GM15510 (cell line): ENCODE data around the gene UCHL3.

ENCODE experiments used
- POLR2A ChIP-seq: IDR thresholded peaks from 3 replicates; pipeline ENCODE4 v1.6.1; 2011; ENCODE audit warnings: borderline replicate concordance; ENCODE audit not compliant: insufficient read length; ENCODE audit errors: extremely low read depth

Gene UCHL3

DNA sequence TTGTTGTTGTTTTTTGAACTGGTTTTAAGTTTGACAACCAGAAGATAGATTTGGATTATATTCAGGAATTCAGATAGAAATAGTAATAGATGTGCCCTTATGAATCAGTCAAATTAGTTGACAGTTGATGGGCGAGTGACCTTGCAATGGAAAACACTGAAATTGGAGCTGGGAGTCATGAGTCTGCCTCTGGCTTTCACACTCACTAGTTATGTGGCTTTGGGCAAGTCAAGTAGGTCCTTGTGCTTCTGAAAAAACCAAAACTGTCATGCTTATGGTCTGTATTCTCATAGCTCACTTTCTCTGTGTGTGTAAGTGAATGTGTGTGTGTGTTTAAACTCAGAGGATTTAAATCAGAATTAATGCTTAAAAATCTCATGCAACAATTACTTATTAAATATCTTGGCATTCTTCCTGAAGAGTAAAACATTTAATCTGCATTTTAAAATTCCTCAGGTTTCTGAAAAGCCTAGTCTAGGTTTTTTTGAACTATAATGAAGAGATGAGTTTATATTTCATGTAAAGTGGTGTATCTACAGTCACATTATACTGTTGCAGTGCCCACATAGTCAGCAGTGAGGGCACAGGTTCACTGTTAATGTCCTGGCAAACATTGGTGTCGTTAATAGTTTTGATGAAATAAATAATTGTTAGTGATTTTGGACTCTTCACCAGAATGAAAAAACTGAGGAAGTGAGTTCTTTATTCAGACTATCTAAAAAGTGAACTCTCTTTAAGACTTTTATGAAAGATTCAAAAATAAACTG is 32.5 kb downstream of the UCHL3 start:
- TF ChIP-seq POLR2A = no peak

DNA sequence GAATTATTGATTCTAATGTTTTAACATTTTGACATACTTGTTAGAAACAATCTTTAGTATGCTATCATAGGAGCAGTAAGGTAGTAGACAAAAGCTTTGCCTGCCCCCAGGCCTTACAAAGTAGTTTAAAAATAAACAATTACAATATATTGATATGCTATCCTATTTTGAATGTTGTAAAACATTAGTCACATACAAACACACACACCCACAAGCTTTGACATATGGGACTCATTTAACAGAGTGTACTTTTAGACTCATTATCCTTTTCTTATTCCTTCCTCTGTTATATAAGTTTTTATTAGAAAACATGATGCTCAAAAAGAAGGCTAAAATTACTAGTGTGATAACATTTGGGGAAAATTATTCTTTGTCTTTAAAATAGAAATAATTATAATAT is 33.5 kb downstream of the UCHL3 start:
- TF ChIP-seq POLR2A = no peak

DNA sequence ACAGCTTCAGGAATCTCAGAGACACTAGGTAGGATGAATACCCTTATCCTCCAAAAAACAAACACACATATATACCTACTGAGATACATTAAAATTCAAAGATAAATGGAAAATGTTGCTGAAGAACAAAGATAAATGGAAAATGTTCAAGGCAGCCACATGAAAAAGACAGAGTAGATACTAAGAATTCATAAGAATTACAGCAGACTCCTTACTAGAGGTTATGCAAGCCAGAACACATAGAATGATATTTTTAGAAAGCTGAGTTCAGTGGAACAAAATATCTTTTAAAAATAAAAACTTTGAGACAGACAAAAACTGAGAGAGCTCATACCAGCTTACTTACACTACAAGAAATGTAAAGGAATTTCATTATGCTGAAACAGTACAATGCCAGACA is 35.6 kb downstream of the UCHL3 start:
- TF ChIP-seq POLR2A = no peak

DNA sequence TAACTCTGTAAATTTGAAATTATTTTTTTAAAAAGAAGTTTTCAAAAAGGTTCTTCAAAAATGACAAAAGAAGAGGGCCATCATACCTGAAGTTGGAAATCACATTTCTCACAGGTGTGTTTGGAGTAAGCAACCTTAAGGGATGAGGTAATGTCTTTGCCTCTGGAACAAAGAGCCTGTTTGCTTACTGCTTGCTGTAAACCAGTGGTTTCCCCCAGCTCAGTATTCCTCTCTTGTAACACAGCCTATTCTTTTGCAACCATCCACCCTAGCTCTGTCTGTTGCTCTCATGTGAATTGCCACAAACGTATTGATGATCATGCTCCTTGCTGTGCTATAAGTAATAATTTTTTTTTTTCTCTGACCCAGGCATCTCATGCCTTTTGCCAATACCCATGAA is 38.1 kb downstream of the UCHL3 start:
- no peak for TF ChIP-seq POLR2A

DNA sequence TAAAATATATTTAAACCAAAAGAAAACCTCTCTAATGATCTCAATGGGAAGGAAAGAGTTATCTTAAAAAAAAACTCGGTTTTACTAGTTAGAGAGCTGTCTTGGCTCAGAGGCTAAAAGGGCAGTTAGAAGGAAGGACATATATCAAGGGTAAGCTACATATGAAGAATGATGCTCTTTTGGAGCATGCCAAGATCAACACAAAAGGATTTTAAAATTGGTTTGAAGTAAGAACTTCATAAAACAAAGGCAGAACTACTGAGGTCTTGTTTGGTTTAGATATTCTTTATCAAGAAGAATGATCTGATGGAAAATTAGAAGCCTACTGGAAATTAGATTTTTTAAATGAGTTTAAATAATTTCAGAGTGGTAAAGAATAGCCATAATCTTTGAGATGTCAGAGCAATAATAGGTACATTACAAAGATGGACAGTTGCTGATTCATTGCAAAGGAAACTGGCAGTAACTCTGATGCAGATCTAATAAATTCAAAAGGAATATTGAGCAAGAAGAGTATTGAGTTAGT is 47.1 kb downstream of the UCHL3 start:
- TF ChIP-seq POLR2A = no peak

DNA sequence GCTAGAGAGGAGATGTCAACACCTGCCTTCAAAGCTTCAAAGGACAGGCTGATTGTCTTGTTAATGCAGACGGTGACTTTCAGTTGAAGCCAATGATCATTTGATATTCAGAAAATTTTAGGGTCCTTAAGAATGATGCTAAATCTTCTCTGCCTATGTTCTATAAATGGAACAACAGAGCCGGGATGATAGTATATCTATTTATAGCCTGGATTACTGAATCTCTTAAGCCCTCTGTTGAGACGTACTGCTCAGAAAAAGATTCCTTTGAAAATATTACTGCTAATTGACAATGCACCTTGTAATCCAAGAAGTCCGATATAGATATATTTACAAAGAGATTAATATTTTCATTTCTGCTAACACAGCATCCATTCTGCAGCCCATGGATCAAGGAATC is 50.8 kb downstream of the UCHL3 start:
- no peak for TF ChIP-seq POLR2A

DNA sequence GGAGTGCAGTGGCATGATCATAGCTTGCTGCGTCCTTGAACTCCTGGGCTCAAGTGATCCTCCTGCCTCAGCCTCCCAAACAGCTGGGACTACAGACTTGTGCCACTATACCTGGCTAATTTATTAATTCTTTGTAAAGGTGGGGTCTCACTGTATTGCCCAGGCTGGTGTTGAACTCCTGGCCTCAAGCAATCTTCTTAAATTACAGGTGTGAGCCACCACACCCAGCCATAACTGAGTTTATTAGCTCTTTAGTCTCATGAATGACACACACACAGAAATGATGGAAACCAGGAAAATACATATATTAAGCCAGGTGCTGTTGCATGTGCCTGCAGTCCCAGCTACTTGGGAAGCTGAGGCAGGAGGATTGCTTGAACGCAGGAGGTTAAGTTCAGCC is 53.4 kb downstream of the UCHL3 start:
- TF ChIP-seq POLR2A = no peak

DNA sequence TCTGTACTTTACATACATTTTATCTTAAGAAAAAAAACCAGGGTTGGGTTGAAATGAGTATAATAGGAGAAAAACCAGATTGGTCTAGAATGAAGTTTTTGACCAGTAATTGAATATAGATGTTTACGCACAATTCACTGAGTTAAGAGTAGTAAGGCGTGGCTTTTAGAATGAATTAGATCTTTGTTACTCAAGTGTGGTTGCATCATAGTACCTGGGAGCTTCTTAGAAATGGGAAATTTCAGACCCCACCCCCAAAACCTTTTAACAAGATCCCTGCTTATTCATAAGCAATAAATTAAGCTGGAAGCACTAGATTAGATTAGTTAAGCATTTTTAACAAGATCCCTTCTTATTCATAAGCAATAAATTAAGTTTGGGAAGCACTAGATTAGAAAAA is 57.9 kb downstream of the UCHL3 start:
- TF ChIP-seq POLR2A = no peak

DNA sequence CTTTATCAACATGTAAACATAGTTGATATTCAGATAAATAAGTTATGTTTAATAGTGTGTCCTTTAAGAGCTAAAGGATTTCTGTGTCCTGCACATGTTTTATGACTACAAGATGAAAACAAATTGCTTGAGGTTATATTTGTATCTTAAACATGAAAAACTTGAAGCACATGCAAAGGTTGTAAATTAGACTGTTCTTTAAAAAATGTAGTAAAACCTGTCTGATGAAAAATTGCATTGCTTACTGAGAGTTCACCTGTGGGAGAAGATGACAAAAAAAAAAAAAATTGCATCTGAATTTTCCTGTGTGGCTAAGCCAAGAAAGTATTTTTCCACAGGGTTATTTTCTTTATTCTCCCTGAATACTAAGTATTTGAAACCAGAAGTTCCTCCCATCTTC is 60.9 kb downstream of the UCHL3 start:
- no peak for TF ChIP-seq POLR2A

DNA sequence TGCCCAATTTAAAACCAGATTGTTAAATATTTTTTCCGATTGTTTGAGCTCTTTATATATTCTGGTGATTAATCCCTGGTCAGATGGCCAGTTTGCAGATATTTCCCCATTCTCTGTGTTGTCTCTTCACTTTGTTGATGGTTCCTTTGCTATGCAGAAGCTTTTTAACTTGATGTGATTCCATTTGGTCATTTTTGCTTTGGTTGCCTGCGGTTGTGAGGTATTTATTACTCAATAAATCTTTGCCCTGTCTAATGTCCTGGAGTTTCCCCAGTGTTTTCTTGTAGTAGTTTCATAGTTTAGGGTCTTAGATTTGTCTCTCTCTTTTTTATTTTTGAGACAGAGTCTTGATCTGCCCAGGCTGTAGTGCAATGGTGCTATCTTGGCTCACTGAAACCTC is 62.8 kb downstream of the UCHL3 start:
- no peak for TF ChIP-seq POLR2A

DNA sequence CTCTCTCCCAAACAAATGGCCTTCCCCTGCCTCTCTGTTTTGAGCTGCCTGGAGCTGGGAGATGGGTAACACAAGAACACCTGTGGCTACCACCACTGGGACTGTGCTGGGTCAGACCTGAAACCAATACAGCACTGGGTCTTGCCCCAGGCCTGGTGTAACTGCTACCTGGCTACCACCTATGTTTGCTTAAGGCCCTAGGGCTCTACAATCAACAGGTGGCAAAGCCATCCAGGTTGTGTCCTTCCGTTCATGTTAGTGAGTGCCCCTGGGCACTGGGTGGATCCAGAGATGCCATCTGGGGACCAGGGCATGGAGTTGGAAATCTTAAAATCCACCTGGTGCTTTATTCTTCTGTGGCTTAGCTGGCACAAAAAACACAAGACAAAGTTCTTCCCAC is 67.6 kb downstream of the UCHL3 start:
- no peak for TF ChIP-seq POLR2A

DNA sequence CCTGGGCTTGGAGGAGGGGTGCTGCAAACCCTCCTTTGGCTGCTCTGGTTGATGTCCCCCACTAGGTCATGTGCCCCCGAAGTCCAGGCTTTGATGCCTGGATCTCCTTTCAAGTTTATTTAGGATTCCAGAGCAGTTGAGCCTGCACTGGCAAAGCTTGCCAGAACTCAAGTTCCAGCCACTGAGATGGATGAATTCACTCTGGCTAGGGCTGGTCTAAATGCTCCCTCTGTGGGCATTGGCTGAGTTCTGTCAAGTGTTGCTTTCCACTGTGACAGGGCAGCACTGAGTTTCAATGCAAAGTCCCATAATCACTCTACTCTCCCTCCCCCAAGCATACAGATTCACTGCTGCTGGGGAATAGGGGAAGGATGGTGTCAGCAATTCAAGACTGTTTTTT is 68.7 kb downstream of the UCHL3 start:
- no peak for TF ChIP-seq POLR2A

DNA sequence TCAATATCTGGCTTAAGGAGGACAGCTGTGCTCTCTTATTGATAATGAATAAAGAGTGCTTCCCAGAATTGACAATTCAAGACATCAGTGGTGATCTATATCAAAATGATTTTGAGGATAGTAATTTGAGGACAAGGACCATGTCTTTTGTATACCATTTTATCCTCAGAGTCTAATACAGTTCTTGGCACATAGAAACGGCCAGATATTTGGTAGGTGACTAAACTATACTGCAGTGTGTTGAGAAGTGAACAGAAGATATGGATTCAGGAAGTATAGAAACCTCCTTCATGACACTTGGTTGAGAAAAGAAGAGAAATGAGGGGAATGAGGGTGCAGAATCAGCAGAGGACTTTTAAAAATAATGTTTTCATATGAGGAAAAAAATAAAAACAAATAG is 70.4 kb downstream of the UCHL3 start:
- no peak for TF ChIP-seq POLR2A

DNA sequence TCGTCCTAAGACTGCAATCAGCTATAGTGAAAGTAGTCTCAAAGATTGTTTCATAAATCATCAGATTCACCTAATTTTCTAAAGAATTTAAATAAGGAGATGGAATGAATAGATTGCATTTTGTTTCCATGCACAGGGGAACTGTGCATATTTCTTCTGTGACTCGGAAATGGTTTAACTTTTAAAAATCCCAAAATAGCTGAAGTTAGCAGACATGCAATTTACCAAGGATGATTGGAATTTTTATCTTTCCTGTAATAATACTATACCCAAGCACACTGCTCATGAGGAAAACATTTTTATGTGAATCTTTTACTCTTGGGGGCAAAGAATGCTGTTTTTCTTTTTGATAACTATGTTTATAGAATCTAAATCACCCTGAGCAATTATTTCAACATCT is 71.6 kb downstream of the UCHL3 start:
- TF ChIP-seq POLR2A = no peak

DNA sequence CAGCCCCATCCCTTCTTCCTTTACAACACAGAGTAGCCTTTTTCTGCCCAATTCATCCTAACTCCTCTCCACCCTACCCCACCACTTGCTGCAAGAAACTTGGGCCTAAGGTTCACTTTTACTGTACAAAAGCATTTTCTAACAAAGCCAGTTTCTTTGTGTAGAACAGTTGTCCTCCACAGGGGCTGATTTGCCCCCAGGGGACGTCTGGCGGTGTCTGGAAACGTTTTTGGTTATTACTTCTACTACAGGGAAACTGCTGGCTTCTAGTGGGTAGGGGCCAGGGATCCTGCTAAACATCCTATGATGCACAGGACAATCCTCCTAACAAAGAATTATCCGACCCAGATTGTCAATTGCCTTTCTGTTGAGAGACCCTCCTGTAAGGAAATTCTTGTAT is 79.2 kb downstream of the UCHL3 start:
- TF ChIP-seq POLR2A = no peak

DNA sequence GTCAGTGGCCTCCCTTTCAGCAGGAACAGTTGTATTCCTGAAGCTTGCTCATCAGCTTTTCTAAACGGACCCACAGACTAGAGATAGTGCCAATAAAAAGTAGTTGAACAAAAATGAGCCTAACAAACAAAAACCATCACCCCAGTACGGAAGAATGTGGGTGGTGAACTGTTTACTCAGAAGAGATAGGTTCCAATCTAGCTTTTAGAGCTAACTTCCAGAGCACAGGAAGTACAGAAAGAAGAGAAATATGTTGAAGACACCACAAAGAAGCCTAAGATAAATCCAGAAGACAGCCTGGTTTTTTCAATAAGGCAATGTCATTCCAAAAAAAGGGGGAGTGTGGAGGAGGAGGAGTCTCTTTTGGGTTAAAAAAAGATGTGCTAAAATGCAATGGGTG is 83.7 kb downstream of the UCHL3 start:
- TF ChIP-seq POLR2A = no peak
